GM18511 (cell line): ENCODE data around the gene RHOXF2.

ENCODE experiments used
- ATAC-seq: cut with Tn5 transposase; IDR thresholded peaks from one replicate; pipeline ENCODE4 v1.9.1; 2021; ENCODE audit warnings: mild to moderate bottlenecking, moderate library complexity; ENCODE audit not compliant: unreplicated experiment

The RHOXF2 gene

GRCh38 chrX:120196626-120197283, 38.3 kb downstream of the RHOXF2 start:
- ATAC-seq, result peak; percentile 59

GRCh38 chrX:120200851-120201250, 42.4 kb downstream of the RHOXF2 start:
- ATAC-seq, result no peak

- ATAC-seq, result no peak
Measured at GRCh38 chrX:120205816-120206753, 47.7 kb downstream of the RHOXF2 start.

DNA sequence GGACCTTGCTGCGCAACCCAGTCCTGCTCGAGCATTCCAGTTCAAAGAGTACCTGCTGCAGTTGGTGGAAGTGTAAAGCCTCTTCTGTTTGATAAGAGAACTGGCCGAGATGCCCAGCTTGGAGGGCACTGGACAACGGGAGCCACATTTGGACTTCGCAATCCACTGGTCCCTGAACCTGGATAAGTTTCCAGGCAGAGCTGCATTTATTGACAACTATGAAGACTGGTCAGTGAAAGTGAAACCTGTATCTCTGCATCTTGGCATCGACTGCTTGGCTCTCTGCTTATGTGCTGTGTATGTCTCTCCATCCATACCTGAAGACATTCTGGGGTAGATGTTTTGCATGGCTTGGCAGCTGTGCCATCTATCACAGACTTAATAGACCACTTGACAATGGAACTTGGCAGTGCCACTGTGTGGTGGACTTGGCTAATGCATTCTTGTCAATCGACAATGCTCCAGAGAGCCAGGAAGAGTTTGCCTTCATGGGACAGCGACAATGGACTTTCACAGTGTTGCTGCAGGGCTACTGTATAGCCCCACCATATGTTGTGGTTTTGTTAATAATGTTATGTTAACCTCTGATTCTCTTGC, 48.7 kb downstream of the RHOXF2 start:
- ATAC-seq, result no peak

- ATAC-seq, result peak; percentile 83
Measured at GRCh38 chrX:120213438-120214265, 55.2 kb downstream of the RHOXF2 start.
